ENCODE data around the gene TIMM22. TPM values are rescaled to one million over a fixed set of nuclear protein-coding genes. Genes with fewer than 3 reads are reported as not detected.

The TIMM22 gene
- total RNA-seq, 1 experiment from 2014 or later: 14.0 TPM

GRCh38 chr17:1011138-1011537 lies 14.2 kb downstream of the TIMM22 start:
- CTCF ChIA-PET: no interaction called here
- Histone ChIP-seq H3K4me1 (ENCODE audit: control insufficient read depth in 1 of 2, insufficient read depth in 2 of 2, low read length in 2 of 2) (no peaks in the 10 kb centered on the region), H3K27ac (ENCODE audit: low read depth, low read length) (no peak overlapping the region), H3K9ac (ENCODE audit: low read length) (no peak overlapping the region), H3K4me2 (ENCODE audit: low read length) (no peak overlapping the region), H3K27me3 (ENCODE audit: insufficient read depth, low read length) (no peaks in the 10 kb centered on the region), H3K9me3 (ENCODE audit: control insufficient read depth in 1 of 2, insufficient read depth in 1 of 2, low read depth in 1 of 2, low read length in 2 of 2) (no peaks in the 10 kb centered on the region), H3K9me2 (ENCODE audit: insufficient read depth) (no peaks in the 10 kb centered on the region), H3K79me2 (ENCODE audit: insufficient read depth, low read length) (no peaks in the 10 kb centered on the region), H3K36me3 (ENCODE audit: control insufficient read depth in 1 of 2, insufficient read depth in 2 of 2, low read length in 2 of 2) (peaks cover 0 to 2% of the 10 kb centered on the region in 2 experiments; a peak in 1 of 4 replicates), H3K4me3 (replicated peaks in 1 of 2; ENCODE audit: low read depth in 1 of 2, low read length in 2 of 2) (no peak overlapping the region), H2AFZ (ENCODE audit: low read depth, low read length, poor library complexity, severe bottlenecking) (no peak overlapping the region), H4K20me1 (ENCODE audit: insufficient read depth) (no peaks in the 10 kb centered on the region)
- intact Hi-C loops (cut with micrococcal nuclease): no loop called here
- no peak for DNase-seq (ENCODE audit: low read depth, low spot score)
- no peak for ATAC-seq
- no TSS peak for BruUV-seq (replicated peaks)
- no peak for TF ChIP-seq FOSL1 (IDR thresholded peaks at IDR 0.05; ENCODE audit: low read depth)
- TF ChIP-seq ATF3 (IDR thresholded peaks at IDR 0.05): no peak
- no peak for TF ChIP-seq CBX3 (IDR thresholded peaks at IDR 0.05; ENCODE audit: low read depth)
- TF ChIP-seq CTCF (IDR thresholded peaks at IDR 0.05 in 2 of 3, conservative IDR thresholded peaks at IDR 0.05 in 1 of 3; ENCODE audit: borderline replicate concordance in 1 of 3, insufficient read depth in 1 of 3, low read depth in 2 of 3, low read length in 2 of 3): no peak
- TF ChIP-seq ZBTB33 (IDR thresholded peaks at IDR 0.05; ENCODE audit: extremely low read depth, insufficient replicate concordance, low read length): no peak
- TF ChIP-seq SIN3A (IDR thresholded peaks at IDR 0.05; ENCODE audit: low read depth): no peak
- TF ChIP-seq MAX (IDR thresholded peaks at IDR 0.05): no peak
- no peak for TF ChIP-seq EZH2phosphoT487 (IDR thresholded peaks at IDR 0.05; ENCODE audit: borderline replicate concordance)
- TF ChIP-seq REST (IDR thresholded peaks at IDR 0.05; ENCODE audit: low read depth): no peak
- TF ChIP-seq SRF (IDR thresholded peaks at IDR 0.05; ENCODE audit: low read depth): no peak
- TF ChIP-seq JUND (IDR thresholded peaks at IDR 0.05): no peak
- TF ChIP-seq EZH2 (IDR thresholded peaks at IDR 0.05): no peak
- no peak for TF ChIP-seq ZFX (IDR thresholded peaks at IDR 0.05)
- no peak for TF ChIP-seq CEBPB (IDR thresholded peaks at IDR 0.05; ENCODE audit: low read depth)
- TF ChIP-seq SP1 (IDR thresholded peaks at IDR 0.05; ENCODE audit: low read depth): no peak
- TF ChIP-seq RAD21 (IDR thresholded peaks at IDR 0.05; ENCODE audit: low read depth): no peak
- no peak for TF ChIP-seq ELF1 (IDR thresholded peaks at IDR 0.05; ENCODE audit: borderline replicate concordance, low read depth)
- TF ChIP-seq POLR2AphosphoS5 (IDR thresholded peaks at IDR 0.05; ENCODE audit: low read depth, low read length): no peak
- no peak for TF ChIP-seq ZNF274 (IDR thresholded peaks at IDR 0.05; ENCODE audit: low read depth, low read length)
- RAD21 ChIA-PET (ENCODE audit: low non-redundant PET in 1 of 2, low total read pairs in 2 of 2, uncharacterized antibody in 2 of 2, unreplicated experiment in 2 of 2): no interaction called here
- POLR2A ChIA-PET: no interaction called here

All from HCT116 (cell line).